ENCODE data around the gene SLC46A1. TPM values are rescaled to one million over a fixed set of nuclear protein-coding genes. Genes with fewer than 3 reads are reported as not detected.

Gene SLC46A1
- total and polyA plus RNA-seq, 2 of the 8 experiments (the other 6 are each of a cell fraction or from before 2014, with no cell fraction given): 5.3 to 8.7 TPM

DNA sequence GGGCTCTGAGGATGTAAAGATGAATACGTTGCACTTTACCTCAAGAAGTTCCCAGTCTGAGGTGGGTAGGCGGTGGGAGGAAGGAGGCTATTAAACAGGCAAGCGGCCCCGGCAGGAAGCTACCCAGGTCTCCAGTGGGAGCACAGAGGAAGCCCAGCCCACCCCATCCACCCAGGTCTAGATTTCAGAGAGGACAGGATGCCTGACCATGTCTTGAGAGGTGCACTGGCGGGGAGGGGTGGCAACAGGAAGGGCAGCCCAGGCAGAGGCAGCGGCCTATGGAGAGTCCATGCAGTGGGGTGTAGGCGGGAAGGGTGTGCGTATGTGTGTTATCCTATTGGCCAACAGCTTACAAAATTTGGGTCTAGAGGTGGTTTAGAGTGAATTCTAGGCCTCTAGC, 20.6 kb downstream of the SLC46A1 start:
- Histone ChIP-seq H3K9me3 (ENCODE audit: insufficient read depth in 2 of 2, low read depth in 1 of 2, low read length in 1 of 2) (no peaks in the 10 kb centered on the region), H3K56ac (replicated peaks; ENCODE audit: insufficient read length, low read depth, low read length) (no peak overlapping the region), H3K4me2 (ENCODE audit: insufficient read depth in 1 of 2, low read depth in 2 of 2, low read length in 2 of 2) (peak overlapping the region; percentile 89 to 95), H3K4ac (replicated peaks; ENCODE audit: insufficient read length, low read depth, low read length) (no peak overlapping the region), H2AFZ (ENCODE audit: low read length) (no peak overlapping the region), H3K79me1 (ENCODE audit: low read depth, low read length) (no peaks in the 10 kb centered on the region), H3K14ac (ENCODE audit: insufficient read length) (no peak overlapping the region), H3K23ac (ENCODE audit: insufficient read length) (no peak overlapping the region), H4K20me1 (replicated peaks in 1 of 2; ENCODE audit: control insufficient read depth in 1 of 2, insufficient read depth in 2 of 2, low read length in 2 of 2) (peaks cover 0 to 3% of the 10 kb centered on the region in 2 experiments), H4K5ac (ENCODE audit: insufficient read length, low read depth, low read length) (no peak overlapping the region), H3K27me3 (replicated peaks in 1 of 4; ENCODE audit: control insufficient read depth in 3 of 4, extremely low read depth in 1 of 4, insufficient read depth in 3 of 4, low read length in 3 of 4) (peaks cover 38 to 59% (median 52%) of the 10 kb centered on the region in 4 experiments), H2BK120ac (replicated peaks; ENCODE audit: low read depth, low read length) (no peak overlapping the region), H3K36me3 (ENCODE audit: control insufficient read depth in 2 of 4, insufficient read depth in 4 of 4, low read length in 3 of 4) (0 out of 8 replicates have a peak, but pooled peaks cover 0 to 3% (median 0%) of the 10 kb centered on the region in 4 experiments), H3K4me1 (replicated peaks in 1 of 4; ENCODE audit: control insufficient read depth in 3 of 4, insufficient read depth in 4 of 4, low read length in 3 of 4) (peaks cover 0 to 13% (median 6%) of the 10 kb centered on the region in 4 experiments; a peak in 4 of 7 replicates), H3K27ac (ENCODE audit: low read depth, low read length) (no peak overlapping the region), H2AK5ac (ENCODE audit: low read depth, low read length) (no peak overlapping the region), H3K18ac (ENCODE audit: extremely low read depth, low read length) (no peak overlapping the region), H2BK12ac (ENCODE audit: low read depth, low read length) (no peak overlapping the region), H2BK20ac (ENCODE audit: low read length) (no peak overlapping the region), H3K79me2 (ENCODE audit: control insufficient read depth in 1 of 2, insufficient read depth in 2 of 2, low read length in 2 of 2) (no peaks in the 10 kb centered on the region), H2BK5ac (ENCODE audit: low read depth, low read length) (no peak overlapping the region), H2BK15ac (ENCODE audit: low read length) (no peak overlapping the region), H4K91ac (replicated peaks; ENCODE audit: insufficient read length, low read length) (no peak overlapping the region), H3K9ac (replicated peaks in 1 of 4; ENCODE audit: extremely low read depth in 1 of 4, low read depth in 3 of 4, low read length in 3 of 4) (no peak overlapping the region), H4K8ac (ENCODE audit: extremely low read depth, insufficient read depth, low read length) (no peak overlapping the region), H3K23me2 (ENCODE audit: low read depth, low read length) (peaks cover 14% of the 10 kb centered on the region), H3K4me3 (ENCODE audit: extremely low read depth in 1 of 4, insufficient read depth in 2 of 4, low read depth in 3 of 4, low read length in 4 of 4) (peak overlapping the region in 3 of 4 experiments; percentile 32 to 77 (median 61); a peak in 5 of 8 replicates)
- no peak for TF ChIP-seq KDM1A (IDR thresholded peaks at IDR 0.05; ENCODE audit: borderline replicate concordance, low read length)
- TF ChIP-seq ZNF274 (IDR thresholded peaks at IDR 0.05; ENCODE audit: borderline replicate concordance, extremely low read depth, low read length): no peak
- TF ChIP-seq KDM4A (IDR thresholded peaks at IDR 0.05; ENCODE audit: low read depth, low read length, severe bottlenecking): no peak
- no peak for TF ChIP-seq TAF7 (optimal IDR thresholded peaks at IDR 0.05; ENCODE audit: borderline replicate concordance, low read depth, low read length)
- no peak for TF ChIP-seq CHD1 (IDR thresholded peaks at IDR 0.05; ENCODE audit: low read depth, low read length)
- TF ChIP-seq CTBP2 (IDR thresholded peaks at IDR 0.05; ENCODE audit: borderline replicate concordance, insufficient read depth, insufficient read length, low read length): no peak
- no peak for TF ChIP-seq BACH1 (IDR thresholded peaks at IDR 0.05; ENCODE audit: low read length)
- TF ChIP-seq RXRA (IDR thresholded peaks at IDR 0.05; ENCODE audit: insufficient read depth, low read depth, low read length): no peak
- no peak for TF ChIP-seq TAF1 (IDR thresholded peaks at IDR 0.05; ENCODE audit: low read depth, low read length)
- ChIA-PET POLR2A (ENCODE audit: partially characterized antibody) (interaction anchor here (2.0 to 12.7 kb wide), 2 partner anchors 17 to 28 kb away, joined by 9 to 135 read pairs; partner anchors contain the start of genes POLDIP2 and SLC46A1), CTCF (ENCODE audit: partially characterized antibody) (interaction anchor here (0.9 to 14.7 kb wide), 9 partner anchors 10 to 154 kb away, joined by 3 to 142 read pairs (median 3); no protein-coding TSS in a partner anchor)
- FAIRE-seq: no peak
- WGBS, 2 experiments (ENCODE audit: extremely low coverage in 1 of 2, insufficient coverage in 1 of 2, insufficient read length in 1 of 2, insufficient replicate concordance in 2 of 2, low coverage in 1 of 2, low lambda C conversion rate in 2 of 2, missing lambda C conversion rate in 1 of 2): 73% methylated on average over 8 of the region's 8 CpGs; no CpG with 5 or more reads in 1 of the 2 experiments
- no peak for DNase-seq (ENCODE audit: low read depth in 1 of 2, low spot score in 2 of 2)
